Right hindlimb (tissue), 1 donor: ENCODE measurements around the gene GTF2E1.
"Not testable (repeated sequence)": the region's sequence is repeated elsewhere in the genome, so short reads cannot be mapped to it uniquely, and the experiment has no call there.

Experiments
- DNase-seq: peaks from one replicate; pipeline ENCODE4 v3.0.0-alpha.2; 2018

Gene GTF2E1

DNA sequence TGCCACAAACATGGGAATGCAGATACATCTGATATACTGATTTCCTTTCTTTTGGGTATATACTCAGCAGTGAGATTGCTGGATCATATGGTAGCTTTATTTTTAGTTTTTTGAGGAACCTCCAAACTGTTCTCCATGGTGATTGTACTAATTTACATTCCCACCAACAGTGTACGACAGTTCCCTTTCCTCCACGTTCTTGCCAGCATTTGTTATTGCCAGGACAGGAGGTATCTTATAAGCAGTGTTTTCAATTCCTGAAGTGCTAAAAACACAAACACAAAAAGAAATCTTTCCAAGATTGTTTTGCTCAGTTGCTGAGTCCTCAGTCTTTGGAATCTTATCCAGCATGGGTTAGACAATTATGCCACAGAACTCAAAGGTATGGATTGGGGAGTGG is 13.5 kb downstream of the GTF2E1 start:
- DNase-seq = no peak

DNA sequence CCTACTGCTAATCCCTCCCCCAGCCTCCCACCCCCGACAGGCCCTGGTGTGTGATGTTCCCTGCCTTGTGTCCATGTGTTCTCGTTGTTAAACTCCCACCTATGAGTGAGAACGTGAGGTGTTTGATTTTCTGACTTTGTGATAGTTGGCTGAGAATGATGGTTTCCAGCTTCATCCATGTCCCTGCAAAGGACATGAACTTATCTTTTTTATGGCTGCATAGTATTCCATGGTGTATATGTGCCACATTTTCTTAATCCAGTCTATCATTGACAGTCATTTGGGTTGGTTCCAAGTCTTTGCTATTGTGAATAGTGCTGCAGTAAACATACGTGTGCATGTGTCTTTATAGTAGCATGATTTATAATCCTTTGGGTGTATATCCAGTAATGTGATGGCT is 16.0 kb downstream of the GTF2E1 start:
- DNase-seq = not testable (repeated sequence)

- no peak for DNase-seq
Measured at GRCh38 chr3:120762615-120763014, 20.1 kb downstream of the GTF2E1 start.

GRCh38 chr3:120763601-120764000 is 21.1 kb downstream of the GTF2E1 start:
- no peak for DNase-seq

DNA sequence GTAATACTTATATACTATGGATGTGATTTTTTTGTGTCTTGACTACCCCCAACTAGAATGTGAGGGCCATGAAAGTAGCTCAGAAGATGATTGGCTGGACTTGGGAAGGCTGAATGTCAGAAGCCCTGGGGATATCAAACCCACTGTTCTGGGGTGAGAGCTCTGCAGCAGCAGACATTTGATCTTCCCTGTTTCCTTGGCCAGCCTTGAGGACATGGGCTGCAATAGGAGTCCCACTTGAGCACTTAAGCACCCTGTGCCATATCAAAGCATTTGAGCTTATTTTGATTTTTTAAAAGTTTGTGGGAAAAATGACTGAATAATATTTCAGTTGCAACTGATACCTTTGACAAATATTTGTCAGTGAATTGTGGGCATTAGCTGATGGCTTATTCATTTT is 21.7 kb downstream of the GTF2E1 start:
- no peak for DNase-seq

- no peak for DNase-seq
Measured at GRCh38 chr3:120765830-120766493, 23.4 kb downstream of the GTF2E1 start.

DNA sequence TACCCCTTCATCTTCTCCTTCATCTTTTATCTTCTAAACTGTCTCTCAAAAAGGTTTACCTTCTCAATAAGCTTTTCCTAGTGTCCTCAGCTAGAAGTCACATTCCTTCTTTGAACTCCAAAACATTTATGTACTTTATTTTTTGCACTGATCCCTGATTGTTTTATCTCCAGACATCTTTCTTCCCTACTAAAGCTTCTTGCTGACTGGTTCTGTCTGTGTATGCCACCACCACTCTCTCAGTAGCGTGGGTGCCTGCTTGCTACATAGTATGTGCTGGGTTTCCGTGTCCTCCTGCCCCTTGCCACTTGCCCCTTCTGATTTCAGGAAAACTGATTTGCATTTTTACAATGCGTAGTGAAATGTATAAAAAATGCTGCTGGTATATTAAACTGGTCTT is 24.0 kb downstream of the GTF2E1 start:
- no peak for DNase-seq

GRCh38 chr3:120767106-120767505 is 24.6 kb downstream of the GTF2E1 start:
- no peak for DNase-seq

- DNase-seq = no peak
Measured at GRCh38 chr3:120769436-120769835, 26.9 kb downstream of the GTF2E1 start.

- no peak for DNase-seq
Measured at GRCh38 chr3:120770891-120771290, 28.3 kb downstream of the GTF2E1 start.

DNA sequence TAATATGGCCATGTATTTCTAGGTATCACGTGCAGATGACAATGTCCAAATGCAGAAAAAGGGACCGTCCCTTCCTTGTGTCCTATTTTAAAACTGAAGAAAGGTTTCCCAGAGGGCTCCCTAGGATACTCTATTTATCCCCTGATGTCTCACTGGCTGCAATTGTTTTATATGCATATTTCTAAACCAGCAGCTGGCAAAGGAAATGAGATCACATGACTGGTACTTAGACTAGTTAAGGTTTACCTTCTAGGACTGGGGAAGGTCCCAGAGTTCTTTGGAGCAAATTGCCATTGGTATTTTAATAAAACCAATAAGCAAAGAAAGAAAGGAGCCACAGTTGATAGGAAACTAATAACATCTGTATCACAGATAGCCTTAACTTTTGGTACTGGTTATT is 29.5 kb downstream of the GTF2E1 start:
- no peak for DNase-seq

DNA sequence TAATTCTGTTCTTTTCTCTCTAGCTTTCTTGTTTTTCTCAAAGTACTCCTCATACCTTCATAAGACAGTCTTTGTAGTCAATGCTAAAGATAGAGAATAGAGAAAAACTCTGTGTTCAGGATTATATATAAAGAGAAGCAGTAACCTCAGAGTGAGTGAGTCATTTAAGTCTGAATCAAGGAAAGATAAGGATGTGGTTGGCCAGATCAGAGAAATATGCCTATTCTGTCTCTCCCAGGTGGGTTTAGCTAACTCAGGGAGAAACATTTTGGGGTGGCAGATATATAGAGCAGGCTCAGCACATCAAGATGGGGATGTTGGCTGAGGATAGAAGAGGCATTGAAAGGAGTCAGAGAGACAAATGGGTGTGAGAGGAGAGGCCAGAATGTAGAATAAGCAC is 31.4 kb downstream of the GTF2E1 start:
- DNase-seq = no peak

GRCh38 chr3:120775411-120775810 is 32.9 kb downstream of the GTF2E1 start:
- DNase-seq = no peak

- no peak for DNase-seq
Measured at GRCh38 chr3:120778776-120779175, 36.2 kb downstream of the GTF2E1 start.

GRCh38 chr3:120780977-120781376 is 38.4 kb downstream of the GTF2E1 start:
- no peak for DNase-seq

DNA sequence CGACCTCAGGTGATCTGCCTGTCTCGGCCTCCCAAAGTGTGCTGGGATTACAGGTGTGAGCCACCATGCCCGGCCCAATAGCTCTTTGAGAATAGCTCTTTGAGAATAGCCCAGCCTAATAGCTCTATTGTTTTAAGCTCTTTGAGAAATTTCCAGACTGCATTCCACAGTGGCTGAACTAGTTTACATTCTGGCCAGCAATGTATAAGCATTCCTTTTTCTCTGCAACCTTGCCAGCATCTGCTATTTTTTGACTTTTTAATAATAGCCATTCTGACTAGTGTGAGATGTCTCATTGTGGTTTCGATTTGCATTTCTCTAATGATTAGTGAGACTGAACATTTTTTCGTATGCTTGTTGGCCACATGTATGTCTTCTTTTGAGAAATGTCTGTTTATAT is 43.3 kb downstream of the GTF2E1 start:
- DNase-seq = not testable (repeated sequence)

DNA sequence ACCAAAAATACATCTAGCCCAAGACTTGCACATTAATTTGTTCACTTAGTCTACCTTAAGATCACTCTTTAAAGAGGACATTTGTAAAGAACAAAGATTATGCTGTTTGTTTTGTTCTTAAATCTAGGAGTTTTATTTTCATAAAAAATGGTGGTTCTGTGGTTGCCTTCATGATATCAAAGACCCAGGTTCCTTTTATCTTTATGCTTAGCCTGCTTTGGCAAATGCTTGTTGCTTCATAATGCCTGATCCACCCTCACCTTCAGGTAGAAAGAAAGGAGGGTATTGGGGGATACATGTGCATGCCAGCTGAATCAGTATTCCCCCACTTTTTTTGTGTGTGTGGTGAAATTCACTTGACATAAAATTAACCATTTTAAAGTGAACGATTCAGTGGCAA is 48.5 kb downstream of the GTF2E1 start:
- DNase-seq = no peak

DNA sequence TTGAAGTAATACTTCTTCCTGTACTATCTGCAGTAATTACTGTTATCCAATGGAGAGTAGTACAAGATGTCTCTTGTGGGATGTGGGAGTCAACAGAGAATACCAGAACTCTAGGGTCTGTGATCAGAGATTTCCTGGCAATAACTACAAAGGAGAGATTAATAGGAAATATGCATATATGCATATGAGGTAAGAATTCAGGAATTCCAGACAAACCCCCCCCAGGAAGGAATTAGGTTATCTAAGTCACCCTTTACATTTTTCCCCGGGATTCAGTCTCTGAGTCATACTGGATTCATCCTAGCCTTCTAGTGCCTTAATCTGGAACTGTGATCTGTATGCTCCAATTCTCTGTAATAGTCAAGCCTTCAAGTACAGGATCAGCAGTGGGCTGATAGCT is 49.4 kb downstream of the GTF2E1 start:
- no peak for DNase-seq

GRCh38 chr3:120793601-120794000 is 51.1 kb downstream of the GTF2E1 start:
- no peak for DNase-seq

GRCh38 chr3:120795017-120795648 is 52.6 kb downstream of the GTF2E1 start:
- peak; percentile 59 for DNase-seq

GRCh38 chr3:120795959-120796358 is 53.4 kb downstream of the GTF2E1 start:
- DNase-seq = no peak

DNA sequence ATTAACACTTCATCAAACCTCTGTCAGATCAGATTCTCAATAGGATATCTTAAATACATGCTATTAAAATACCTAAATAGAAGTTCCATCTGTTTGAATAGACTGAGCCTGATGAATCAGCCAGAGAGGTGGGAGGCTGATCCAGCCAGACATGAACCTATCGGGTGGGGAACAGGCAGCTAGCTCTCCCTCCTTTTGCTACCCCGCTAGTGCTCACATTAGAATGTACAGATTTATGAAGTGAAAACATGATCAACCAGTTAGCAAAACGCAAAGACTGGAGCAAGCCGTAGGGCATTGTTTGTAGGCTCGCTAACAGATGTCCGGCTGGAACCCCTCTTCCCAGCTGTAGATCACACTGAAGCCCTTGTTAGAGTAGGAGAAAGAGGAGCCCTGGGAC is 54.4 kb downstream of the GTF2E1 start:
- DNase-seq = no peak

- no peak for DNase-seq
Measured at GRCh38 chr3:120797857-120798256, 55.3 kb downstream of the GTF2E1 start.

DNA sequence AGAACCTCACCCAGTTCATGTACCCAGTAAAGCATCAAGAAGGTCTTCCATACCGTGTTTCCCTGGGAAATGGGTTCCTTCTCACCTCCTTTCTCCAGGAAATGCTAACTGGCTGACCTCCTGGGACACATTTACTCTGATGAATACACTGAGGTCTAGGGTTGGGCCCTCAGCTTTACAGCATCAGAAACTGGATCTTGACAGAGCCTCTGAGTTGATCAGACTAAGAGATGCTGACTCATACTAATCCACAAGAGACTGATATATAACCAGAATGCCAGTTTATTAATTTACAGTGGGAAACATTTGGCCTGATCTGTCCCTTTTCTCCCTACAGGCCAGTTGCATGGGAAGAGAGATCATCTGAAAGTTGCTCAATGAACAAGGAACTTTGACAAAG is 55.8 kb downstream of the GTF2E1 start:
- DNase-seq = no peak

DNA sequence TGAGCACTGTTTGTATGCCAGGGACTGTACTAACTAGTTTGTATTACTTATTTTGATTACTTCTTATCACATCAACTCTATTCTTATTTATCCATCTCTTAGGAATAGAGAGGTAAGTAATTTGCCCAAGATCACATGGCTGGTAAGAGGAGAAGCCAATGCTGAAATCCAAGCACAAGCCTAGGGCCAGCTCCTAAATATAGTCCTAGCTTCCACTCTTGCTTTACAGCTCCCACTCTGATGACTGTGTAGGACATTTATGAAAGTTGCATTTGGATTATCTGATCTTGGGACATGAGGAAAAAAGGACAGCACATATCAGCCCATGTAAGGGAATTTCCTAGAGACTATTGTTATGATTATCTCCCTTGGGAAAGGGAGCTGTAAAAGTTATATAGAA is 58.1 kb downstream of the GTF2E1 start:
- no peak for DNase-seq
